ENCODE measurements around the gene CACYBP. TPM values are rescaled to one million over a fixed set of nuclear protein-coding genes. Genes with fewer than 3 reads are reported as not detected.

CACYBP gene
- polyA plus RNA-seq, 1 donor (not counting 4 experiments of a cell fraction or from before 2014, with no cell fraction given) = 59.3 TPM

DNA sequence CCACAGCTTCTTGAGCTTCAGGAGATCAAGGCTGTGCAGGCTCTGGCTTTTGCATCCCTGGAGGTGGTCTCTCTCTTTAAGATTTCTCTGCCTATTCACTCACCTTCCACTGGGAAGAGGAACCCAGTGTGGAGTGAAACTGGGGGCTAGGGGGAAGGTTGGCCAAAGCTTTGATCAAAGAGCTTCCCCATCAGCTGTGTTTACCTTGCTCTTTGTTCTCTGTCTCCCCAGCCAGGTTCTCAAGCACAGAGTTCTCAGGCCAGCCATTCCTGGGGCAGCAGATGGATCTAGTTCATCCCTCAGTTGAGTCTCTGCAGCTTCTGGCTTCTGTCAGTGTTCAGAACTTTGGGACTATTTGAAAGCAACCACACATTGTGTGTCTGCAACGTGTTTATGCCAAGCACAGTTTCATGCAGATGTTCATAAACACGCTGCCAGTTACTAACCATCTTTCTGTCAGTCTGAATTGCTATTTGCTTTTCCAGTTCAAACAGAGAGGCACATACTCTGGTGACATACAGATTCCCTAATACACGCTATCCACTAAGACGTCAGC is 40.7 kb downstream of the CACYBP start:
- Histone ChIP-seq H3K79me2 (ENCODE audit: control insufficient read depth, insufficient read depth, low read length) (no peaks in the 10 kb centered on the region), H3K9ac (ENCODE audit: control insufficient read depth, extremely low read depth, insufficient read depth, low read length) (no peak overlapping the region), H3K9me3 (ENCODE audit: control insufficient read depth, low read depth, low read length) (no peaks in the 10 kb centered on the region), H3K27ac (ENCODE audit: control insufficient read depth, insufficient read depth, low read length) (no peak overlapping the region), H3K4me1 (ENCODE audit: control insufficient read depth, extremely low read depth, insufficient read depth, low read length) (no peaks in the 10 kb centered on the region), H4K20me1 (ENCODE audit: control insufficient read depth, extremely low read depth, insufficient read depth, low read length) (no peaks in the 10 kb centered on the region), H3K27me3 (ENCODE audit: control insufficient read depth, extremely low read depth, insufficient read depth, low read length) (peaks cover 6% of the 10 kb centered on the region), H3K4me3 (ENCODE audit: control insufficient read depth in 2 of 3, extremely low read depth in 1 of 3, insufficient read depth in 2 of 3, low read depth in 1 of 3, low read length in 3 of 3) (no peak overlapping the region), H3K9me1 (ENCODE audit: control insufficient read depth, extremely low read depth, insufficient read depth, low read length) (no peaks in the 10 kb centered on the region), H3K4me2 (ENCODE audit: control insufficient read depth, extremely low read depth, insufficient read depth, low read depth, low read length) (no peak overlapping the region), H3K36me3 (ENCODE audit: control insufficient read depth in 2 of 2, extremely low read depth in 1 of 2, insufficient read depth in 2 of 2, low read length in 2 of 2) (no peaks in the 10 kb centered on the region), H2AFZ (ENCODE audit: control insufficient read depth, low read length) (no peak overlapping the region)
- FAIRE-seq (no peak), DNase-seq (ENCODE audit: low read depth, low spot score) (no peak)
- dilution Hi-C loops (cut with MboI; ENCODE audit: extremely low pct_ligation_motif_present, low sequenced_read_pairs) = no loop called here
- TF ChIP-seq, protein P1, sequence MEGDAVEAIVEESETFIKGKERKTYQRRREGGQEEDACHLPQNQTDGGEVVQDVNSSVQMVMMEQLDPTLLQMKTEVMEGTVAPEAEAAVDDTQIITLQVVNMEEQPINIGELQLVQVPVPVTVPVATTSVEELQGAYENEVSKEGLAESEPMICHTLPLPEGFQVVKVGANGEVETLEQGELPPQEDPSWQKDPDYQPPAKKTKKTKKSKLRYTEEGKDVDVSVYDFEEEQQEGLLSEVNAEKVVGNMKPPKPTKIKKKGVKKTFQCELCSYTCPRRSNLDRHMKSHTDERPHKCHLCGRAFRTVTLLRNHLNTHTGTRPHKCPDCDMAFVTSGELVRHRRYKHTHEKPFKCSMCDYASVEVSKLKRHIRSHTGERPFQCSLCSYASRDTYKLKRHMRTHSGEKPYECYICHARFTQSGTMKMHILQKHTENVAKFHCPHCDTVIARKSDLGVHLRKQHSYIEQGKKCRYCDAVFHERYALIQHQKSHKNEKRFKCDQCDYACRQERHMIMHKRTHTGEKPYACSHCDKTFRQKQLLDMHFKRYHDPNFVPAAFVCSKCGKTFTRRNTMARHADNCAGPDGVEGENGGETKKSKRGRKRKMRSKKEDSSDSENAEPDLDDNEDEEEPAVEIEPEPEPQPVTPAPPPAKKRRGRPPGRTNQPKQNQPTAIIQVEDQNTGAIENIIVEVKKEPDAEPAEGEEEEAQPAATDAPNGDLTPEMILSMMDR (optimal IDR thresholded peaks at IDR 0.05 in 1 of 3, IDR thresholded peaks at IDR 0.05 in 1 of 3, conservative IDR thresholded peaks at IDR 0.05 in 1 of 3; ENCODE audit: extremely low read depth in 1 of 3, insufficient read depth in 2 of 3, low read length in 3 of 3) = no peak
- no peak for TF ChIP-seq EZH2 (IDR thresholded peaks at IDR 0.05; ENCODE audit: low read length)

DNA sequence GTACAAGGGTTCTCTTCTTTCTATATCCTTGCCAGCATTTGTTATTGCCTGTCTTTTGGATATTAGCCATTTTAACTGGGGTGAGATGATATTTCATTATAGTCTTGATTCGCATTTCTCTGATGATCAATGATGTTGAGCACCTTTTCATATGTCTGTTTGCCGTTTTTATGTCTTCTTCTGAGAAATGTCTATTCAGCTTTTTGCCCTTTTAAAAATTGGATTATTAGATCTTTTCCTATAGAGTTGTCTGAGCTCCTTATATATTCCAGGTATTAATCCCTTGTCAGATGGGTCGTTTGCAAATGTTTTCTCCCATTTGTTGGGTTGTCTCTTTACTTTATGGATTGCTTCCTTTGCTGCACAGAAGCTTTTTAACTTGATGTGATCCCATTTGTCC is 42.9 kb downstream of the CACYBP start:
- no peak for TF ChIP-seq EZH2 (IDR thresholded peaks at IDR 0.05; ENCODE audit: low read length)
- H2AFZ ChIP-seq (ENCODE audit: control insufficient read depth, low read length) = no peak overlapping the region
- no peak for FAIRE-seq
- no peaks in the 10 kb centered on the region for H3K9me3 ChIP-seq (ENCODE audit: control insufficient read depth, low read depth, low read length)
- H3K9me1 ChIP-seq (ENCODE audit: control insufficient read depth, extremely low read depth, insufficient read depth, low read length) = no peaks in the 10 kb centered on the region
- no peaks in the 10 kb centered on the region for H4K20me1 ChIP-seq (ENCODE audit: control insufficient read depth, extremely low read depth, insufficient read depth, low read length)
- H3K27me3 ChIP-seq (ENCODE audit: control insufficient read depth, extremely low read depth, insufficient read depth, low read length) = peaks cover 6% of the 10 kb centered on the region
- H3K4me1 ChIP-seq (ENCODE audit: control insufficient read depth, extremely low read depth, insufficient read depth, low read length) = no peaks in the 10 kb centered on the region
- no peaks in the 10 kb centered on the region for H3K36me3 ChIP-seq (ENCODE audit: control insufficient read depth in 2 of 2, extremely low read depth in 1 of 2, insufficient read depth in 2 of 2, low read length in 2 of 2)
- no peak overlapping the region for H3K9ac ChIP-seq (ENCODE audit: control insufficient read depth, extremely low read depth, insufficient read depth, low read length)
- dilution Hi-C loops (cut with MboI; ENCODE audit: extremely low pct_ligation_motif_present, low sequenced_read_pairs) = no loop called here
- H3K27ac ChIP-seq (ENCODE audit: control insufficient read depth, insufficient read depth, low read length) = no peak overlapping the region
- DNase-seq (ENCODE audit: low read depth, low spot score) = no peak
- H3K79me2 ChIP-seq (ENCODE audit: control insufficient read depth, insufficient read depth, low read length) = no peaks in the 10 kb centered on the region
- no peak overlapping the region for H3K4me3 ChIP-seq (ENCODE audit: control insufficient read depth in 2 of 3, extremely low read depth in 1 of 3, insufficient read depth in 2 of 3, low read depth in 1 of 3, low read length in 3 of 3)
- H3K4me2 ChIP-seq (ENCODE audit: control insufficient read depth, extremely low read depth, insufficient read depth, low read depth, low read length) = no peak overlapping the region

DNA sequence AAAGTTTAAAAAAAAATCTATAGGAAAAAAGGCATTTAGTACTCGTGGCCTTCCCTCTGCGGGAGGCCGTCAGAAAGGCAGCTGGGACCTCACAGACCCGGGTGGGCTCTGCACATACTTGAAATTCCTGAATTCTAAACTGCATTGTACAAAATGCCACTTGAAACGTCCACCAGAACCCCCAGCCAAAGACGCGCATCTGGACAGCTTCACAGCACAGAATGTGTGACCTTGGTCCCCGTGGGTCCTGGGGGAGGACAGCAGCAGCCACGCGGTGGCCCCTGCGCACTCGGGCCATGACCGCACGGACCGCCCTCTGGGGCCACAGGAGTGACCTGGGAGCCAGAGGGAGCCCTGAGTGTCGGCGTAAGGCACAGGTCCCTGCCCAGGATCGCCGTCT is 44.1 kb downstream of the CACYBP start:
- H3K9ac ChIP-seq (ENCODE audit: control insufficient read depth, extremely low read depth, insufficient read depth, low read length) = no peak overlapping the region
- no peak overlapping the region for H3K4me2 ChIP-seq (ENCODE audit: control insufficient read depth, extremely low read depth, insufficient read depth, low read depth, low read length)

More for the DNA sequence above, 44.1 kb downstream of the CACYBP start:
- no peak for FAIRE-seq
- Histone ChIP-seq H3K27ac (ENCODE audit: control insufficient read depth, insufficient read depth, low read length) (no peak overlapping the region), H3K9me1 (ENCODE audit: control insufficient read depth, extremely low read depth, insufficient read depth, low read length) (no peaks in the 10 kb centered on the region), H3K79me2 (ENCODE audit: control insufficient read depth, insufficient read depth, low read length) (no peaks in the 10 kb centered on the region), H3K4me1 (ENCODE audit: control insufficient read depth, extremely low read depth, insufficient read depth, low read length) (no peaks in the 10 kb centered on the region), H3K27me3 (ENCODE audit: control insufficient read depth, extremely low read depth, insufficient read depth, low read length) (peaks cover under 1% of the 10 kb centered on the region), H3K4me3 (ENCODE audit: control insufficient read depth in 2 of 3, extremely low read depth in 1 of 3, insufficient read depth in 2 of 3, low read depth in 1 of 3, low read length in 3 of 3) (no peak overlapping the region), H4K20me1 (ENCODE audit: control insufficient read depth, extremely low read depth, insufficient read depth, low read length) (no peaks in the 10 kb centered on the region), H2AFZ (ENCODE audit: control insufficient read depth, low read length) (no peak overlapping the region), H3K36me3 (ENCODE audit: control insufficient read depth in 2 of 2, extremely low read depth in 1 of 2, insufficient read depth in 2 of 2, low read length in 2 of 2) (no peaks in the 10 kb centered on the region), H3K9me3 (ENCODE audit: control insufficient read depth, low read depth, low read length) (no peaks in the 10 kb centered on the region)
- no peak for DNase-seq (ENCODE audit: low read depth, low spot score)
- TF ChIP-seq, protein P1 (optimal IDR thresholded peaks at IDR 0.05 in 1 of 3, IDR thresholded peaks at IDR 0.05 in 1 of 3, conservative IDR thresholded peaks at IDR 0.05 in 1 of 3; ENCODE audit: extremely low read depth in 1 of 3, insufficient read depth in 2 of 3, low read length in 3 of 3) = no peak
- TF ChIP-seq EZH2 (IDR thresholded peaks at IDR 0.05; ENCODE audit: low read length) = no peak
- dilution Hi-C loops (cut with MboI; ENCODE audit: extremely low pct_ligation_motif_present, low sequenced_read_pairs) = no loop called here
